Hepatocyte (in vitro differentiated cells): ENCODE data around the gene DDIAS.

ENCODE experiments used
- EZH2 ChIP-seq: fragments of 200-600 bp; sonication (generic); IDR thresholded peaks from 2 replicates; pipeline ENCODE4 v1.6.1; 2016; ENCODE audit warnings: antibody characterized with exemption, mild to moderate bottlenecking, borderline replicate concordance
- EZH2phosphoT487 ChIP-seq: fragments of 200-600 bp; sonication (generic); IDR thresholded peaks from one replicate; pipeline ENCODE4 v1.6.1; 2018; ENCODE audit warnings: antibody characterized with exemption, mild to moderate bottlenecking, low read depth, moderate library complexity; ENCODE audit not compliant: unreplicated experiment, severe bottlenecking
- TF ChIP-seq, protein P1 (sequence below): fragments of 200-600 bp; sonication (generic); IDR thresholded peaks from 2 replicates; pipeline ENCODE4 v1.5.1; 2016; ENCODE audit warnings: antibody characterized with exemption, mild to moderate bottlenecking; ENCODE audit not compliant: poor library complexity

DNA sequence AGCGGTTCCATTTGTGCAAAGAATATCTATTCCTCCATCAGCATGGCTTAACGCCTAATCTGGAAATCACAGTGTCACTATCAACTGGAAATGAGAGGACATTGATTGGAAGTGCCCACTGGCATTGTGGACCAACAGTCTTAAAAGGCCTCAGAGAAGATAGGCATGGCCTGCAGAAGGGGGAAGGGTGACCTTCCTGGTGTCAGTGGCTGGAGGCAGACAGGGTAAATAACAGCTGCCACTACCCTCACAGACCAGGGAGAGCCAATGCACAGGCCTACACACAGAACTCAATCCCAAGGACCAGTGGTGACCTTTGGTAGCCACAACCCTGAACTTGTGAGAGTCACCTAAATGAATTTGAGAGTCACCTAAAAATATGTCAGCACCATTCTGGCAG is 36.0 kb downstream of the DDIAS start:
- TF ChIP-seq, protein P1, sequence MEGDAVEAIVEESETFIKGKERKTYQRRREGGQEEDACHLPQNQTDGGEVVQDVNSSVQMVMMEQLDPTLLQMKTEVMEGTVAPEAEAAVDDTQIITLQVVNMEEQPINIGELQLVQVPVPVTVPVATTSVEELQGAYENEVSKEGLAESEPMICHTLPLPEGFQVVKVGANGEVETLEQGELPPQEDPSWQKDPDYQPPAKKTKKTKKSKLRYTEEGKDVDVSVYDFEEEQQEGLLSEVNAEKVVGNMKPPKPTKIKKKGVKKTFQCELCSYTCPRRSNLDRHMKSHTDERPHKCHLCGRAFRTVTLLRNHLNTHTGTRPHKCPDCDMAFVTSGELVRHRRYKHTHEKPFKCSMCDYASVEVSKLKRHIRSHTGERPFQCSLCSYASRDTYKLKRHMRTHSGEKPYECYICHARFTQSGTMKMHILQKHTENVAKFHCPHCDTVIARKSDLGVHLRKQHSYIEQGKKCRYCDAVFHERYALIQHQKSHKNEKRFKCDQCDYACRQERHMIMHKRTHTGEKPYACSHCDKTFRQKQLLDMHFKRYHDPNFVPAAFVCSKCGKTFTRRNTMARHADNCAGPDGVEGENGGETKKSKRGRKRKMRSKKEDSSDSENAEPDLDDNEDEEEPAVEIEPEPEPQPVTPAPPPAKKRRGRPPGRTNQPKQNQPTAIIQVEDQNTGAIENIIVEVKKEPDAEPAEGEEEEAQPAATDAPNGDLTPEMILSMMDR: no peak
- TF ChIP-seq EZH2phosphoT487: no peak
- TF ChIP-seq EZH2: no peak
